SK-N-SH (cell line): Measurements from ENCODE around the gene SPTBN2. TPM values are rescaled to one million over a fixed set of nuclear protein-coding genes. Genes with fewer than 3 reads are reported as not detected.

Experiments
- CTCF ChIA-PET: fragments of 300-600, 350-600 bp; formaldehyde crosslinking; extraction: SDS; loops from one replicate; lab custom pipeline; 2021; lab: Yijun Ruan, JAX
- POLR2A ChIA-PET: fragments of 350-600 bp; sonication (Branson Sonifier 250); formaldehyde crosslinking; extraction: SDS; loops from one replicate; lab custom pipeline; 2020; ENCODE audit warnings: antibody characterized with exemption, inconsistent platforms; lab: Yijun Ruan, JAX
- DNase-seq: peaks from one replicate; pipeline ENCODE4 v3.0.0; 2012
- H2AFZ ChIP-seq: fragments of 200-600 bp; sonication (generic); 2 replicates; pipeline ENCODE4 v1.8.1; 2016; ENCODE audit warnings: antibody characterized with exemption, mild to moderate bottlenecking, low read depth
- H3F3A ChIP-seq: fragments of 200-600 bp; sonication (generic); replicated peaks from 2 replicates; pipeline ENCODE3; 2016; ENCODE audit warnings: antibody characterized with exemption, mild to moderate bottlenecking; ENCODE audit not compliant: insufficient read depth
- H3K27ac ChIP-seq, 2 experiments: fragments of 200-500 bp in 1 of 2; fragments of 200-600 bp in 1 of 2; sonication (Bioruptor generic) in 1 of 2; sonication (generic), shearing (Covaris generic) in 1 of 2; 2 replicates each; pipeline versions ENCODE4 v1.5.1 to v1.6.1; 2014 to 2016; ENCODE audit warnings: low read depth in 2 of 2, inconsistent platforms in 1 of 2, low read length in 1 of 2, mild to moderate bottlenecking in 1 of 2, mixed read lengths in 1 of 2
- H3K27me3 ChIP-seq: fragments of 200-600 bp; sonication (generic), shearing (Covaris generic); 2 replicates; pipeline ENCODE4 v1.6.1; 2016; ENCODE audit warnings: mixed run types; ENCODE audit not compliant: insufficient read depth
- H3K36me3 ChIP-seq, 2 experiments: fragments of 200-500 bp in 1 of 2; fragments of 200-600 bp in 1 of 2; sonication (Bioruptor generic) in 1 of 2; sonication (generic) in 1 of 2; replicated peaks in 1 of 2; 2 replicates each; pipeline versions ENCODE3 to v1.5.1; 2014 to 2016; ENCODE audit warnings: low read length in 1 of 2, mild to moderate bottlenecking in 1 of 2; ENCODE audit not compliant: insufficient read depth in 2 of 2, control insufficient read depth in 1 of 2
- H3K4me1 ChIP-seq, 2 experiments: fragments of 200-500 bp in 1 of 2; fragments of 200-600 bp in 1 of 2; sonication (Bioruptor generic) in 1 of 2; sonication (generic), shearing (Covaris generic) in 1 of 2; 2 replicates each; pipeline versions ENCODE4 v1.5.1 to v1.6.1; 2014 to 2016; ENCODE audit warnings: low read depth in 1 of 2, low read length in 1 of 2, mixed run types in 1 of 2; ENCODE audit not compliant: insufficient read depth in 2 of 2, control insufficient read depth in 1 of 2
- H3K4me2 ChIP-seq: fragments of 200-600 bp; sonication (generic), shearing (Covaris generic); 2 replicates; pipeline ENCODE4 v1.6.1; 2017; ENCODE audit warnings: mixed run types
- H3K4me3 ChIP-seq, 2 experiments: fragments of 200-500 bp in 1 of 2; fragments of 200-600 bp in 1 of 2; sonication (Bioruptor generic) in 1 of 2; sonication (generic), shearing (Covaris generic) in 1 of 2; 2 replicates each; pipeline versions ENCODE4 v1.5.1 to v1.8.1; 2014 to 2016; ENCODE audit warnings: low read depth in 2 of 2, inconsistent platforms in 1 of 2, low read length in 1 of 2, mild to moderate bottlenecking in 1 of 2, mixed read lengths in 1 of 2, moderate library complexity in 1 of 2
- H3K79me2 ChIP-seq: fragments of 200-600 bp; sonication (generic); 2 replicates; pipeline ENCODE4 v1.8.1; 2017; ENCODE audit warnings: mild to moderate bottlenecking; ENCODE audit not compliant: insufficient read depth
- H3K9ac ChIP-seq: fragments of 200-600 bp; sonication (generic); 2 replicates; pipeline ENCODE4 v1.6.1; 2017; ENCODE audit warnings: mixed run types
- H3K9me2 ChIP-seq: fragments of 200-600 bp; sonication (generic); 2 replicates; pipeline ENCODE4 v1.6.1; 2017; ENCODE audit warnings: mixed run types
- H3K9me3 ChIP-seq: fragments of 200-600 bp; sonication (generic); 2 replicates; pipeline ENCODE4 v1.6.1; 2017; ENCODE audit warnings: mixed run types, mild to moderate bottlenecking, moderate library complexity
- H4K20me1 ChIP-seq: fragments of 200-600 bp; sonication (generic); 2 replicates; pipeline ENCODE4 v1.6.1; 2017; ENCODE audit warnings: mild to moderate bottlenecking, mixed run types; ENCODE audit not compliant: insufficient read depth
- ELF1 ChIP-seq: IDR thresholded peaks from 2 replicates; pipeline ENCODE4 v1.4.0; 2012
- EP300 ChIP-seq, 2 experiments: IDR thresholded peaks; 2 replicates each; pipeline versions ENCODE4 v1.4.0 to v1.6.1; 2012; ENCODE audit warnings: borderline replicate concordance in 1 of 2, low read depth in 1 of 2, low read length in 1 of 2
- EZH2phosphoT487 ChIP-seq: fragments of 200-600 bp; sonication (generic); IDR thresholded peaks from 2 replicates; pipeline ENCODE4 v1.6.1; 2017; ENCODE audit warnings: low read depth, mixed run types, mild to moderate bottlenecking, antibody characterized with exemption, moderate library complexity, borderline replicate concordance
- FOXJ3 ChIP-seq: sonication (generic); formaldehyde crosslinking; IDR thresholded peaks from 2 replicates; pipeline ENCODE4 v1.5.1; 2020; ENCODE audit warnings: mild to moderate bottlenecking, missing genetic modification reagents
- FOXM1 ChIP-seq: IDR thresholded peaks from 2 replicates; pipeline ENCODE4 v1.4.0; 2012; ENCODE audit warnings: low read depth, mild to moderate bottlenecking
- JUND ChIP-seq: IDR thresholded peaks from 2 replicates; pipeline ENCODE4 v1.4.0; 2012
- MEF2A ChIP-seq: IDR thresholded peaks from 2 replicates; pipeline ENCODE4 v1.4.0; 2012; ENCODE audit warnings: low read depth, borderline replicate concordance
- MXI1 ChIP-seq: IDR thresholded peaks from 2 replicates; pipeline ENCODE4 v1.6.1; 2012; ENCODE audit warnings: mild to moderate bottlenecking, low read depth, low read length, improper control_type of control experiment
- NFIC ChIP-seq: IDR thresholded peaks from 2 replicates; pipeline ENCODE4 v1.4.0; 2012; ENCODE audit warnings: borderline replicate concordance
- NRF1 ChIP-seq: IDR thresholded peaks from 2 replicates; pipeline ENCODE4 v1.6.1; 2012; ENCODE audit warnings: low read depth, mild to moderate bottlenecking, low read length
- REST ChIP-seq: IDR thresholded peaks from 2 replicates; pipeline ENCODE4 v1.6.1; 2012; ENCODE audit warnings: mild to moderate bottlenecking, low read depth, low read length, moderate library complexity
- RFX5 ChIP-seq: IDR thresholded peaks from 2 replicates; pipeline ENCODE4 v1.6.1; 2012; ENCODE audit warnings: mild to moderate bottlenecking, improper control_type of control experiment, low read length
- RXRA ChIP-seq: IDR thresholded peaks from 2 replicates; pipeline ENCODE4 v1.4.0; 2012; ENCODE audit warnings: low read depth, mild to moderate bottlenecking, borderline replicate concordance
- SMC3 ChIP-seq: IDR thresholded peaks from 2 replicates; pipeline ENCODE4 v1.6.1; 2012; ENCODE audit warnings: low read depth, low read length, improper control_type of control experiment
- TCF12 ChIP-seq: IDR thresholded peaks from 2 replicates; pipeline ENCODE4 v1.4.0; 2012
- YY1 ChIP-seq: IDR thresholded peaks from 2 replicates; pipeline ENCODE4 v1.4.0; 2012; ENCODE audit warnings: low read depth, mild to moderate bottlenecking
- ZBTB33 ChIP-seq: IDR thresholded peaks from 2 replicates; pipeline ENCODE4 v1.4.0; 2012; ENCODE audit warnings: low read depth, borderline replicate concordance
- WGBS: methylation state at CpG from one replicate; pipeline ENCODE4 v1.1.6; 2017; ENCODE audit warnings: low lambda C conversion rate; 5-methylcytosine and 5-hydroxymethylcytosine counted together
- polyA plus RNA-seq, 3 experiments: library from polyadenylated mRNA; depleted of rRNA; stranded (reverse); fragments of >200 nt; gene quantifications; 2 replicates each; pipeline ENCODE4 v1.2.3, GENCODE V29; 2012
- TF ChIP-seq, protein P1 (sequence below): fragments of 200-600 bp; sonication (generic); IDR thresholded peaks from 2 replicates; pipeline ENCODE4 v1.6.1; 2017; ENCODE audit warnings: antibody characterized with exemption, mild to moderate bottlenecking, moderate library complexity
- TF ChIP-seq, protein P2 (sequence below): fragments of 150-350 bp; IDR thresholded peaks from 2 replicates; pipeline ENCODE4 v1.6.1; 2016; ENCODE audit warnings: mild to moderate bottlenecking, low read depth, low read length
- TF ChIP-seq, protein P3 (sequence below): IDR thresholded peaks from 2 replicates; pipeline ENCODE4; 2012

Gene SPTBN2
- polyA plus RNA-seq, 1 of the 3 experiments (the other 2 are of a cell fraction) = 19.7 TPM

- no peaks in the 10 kb centered on the region for H3K9me3 ChIP-seq
- H3K36me3 ChIP-seq = peaks cover 0 to 12% of the 10 kb centered on the region in 2 experiments
- no peaks in the 10 kb centered on the region for H4K20me1 ChIP-seq
- no peaks in the 10 kb centered on the region for H3K9me2 ChIP-seq
- no peak for DNase-seq
- no peak overlapping the region for H3K4me3 ChIP-seq
- no peaks in the 10 kb centered on the region for H3K27me3 ChIP-seq
- no peaks in the 10 kb centered on the region for H3F3A ChIP-seq
- H3K27ac ChIP-seq = no peak overlapping the region
- H3K4me1 ChIP-seq = peaks cover 6 to 10% of the 10 kb centered on the region in 2 experiments; a peak in 3 of 4 replicates
- no peak overlapping the region for H2AFZ ChIP-seq
- TF ChIP-seq ELF1 (no peak), YY1 (no peak), RXRA (no peak), JUND (no peak), RFX5 (no peak), EP300 (IDR thresholded peaks at IDR 0.05; ENCODE audit: borderline replicate concordance in 1 of 2, low read depth in 1 of 2, low read length in 1 of 2) (no peak), NRF1 (no peak), REST (no peak), FOXJ3 (CRISPR knock-in tag) (no peak), ZBTB33 (no peak), SMC3 (no peak), NFIC (no peak), MXI1 (no peak), EZH2phosphoT487 (no peak), TCF12 (no peak), FOXM1 (no peak), MEF2A (no peak)
- TF ChIP-seq, protein P1, sequence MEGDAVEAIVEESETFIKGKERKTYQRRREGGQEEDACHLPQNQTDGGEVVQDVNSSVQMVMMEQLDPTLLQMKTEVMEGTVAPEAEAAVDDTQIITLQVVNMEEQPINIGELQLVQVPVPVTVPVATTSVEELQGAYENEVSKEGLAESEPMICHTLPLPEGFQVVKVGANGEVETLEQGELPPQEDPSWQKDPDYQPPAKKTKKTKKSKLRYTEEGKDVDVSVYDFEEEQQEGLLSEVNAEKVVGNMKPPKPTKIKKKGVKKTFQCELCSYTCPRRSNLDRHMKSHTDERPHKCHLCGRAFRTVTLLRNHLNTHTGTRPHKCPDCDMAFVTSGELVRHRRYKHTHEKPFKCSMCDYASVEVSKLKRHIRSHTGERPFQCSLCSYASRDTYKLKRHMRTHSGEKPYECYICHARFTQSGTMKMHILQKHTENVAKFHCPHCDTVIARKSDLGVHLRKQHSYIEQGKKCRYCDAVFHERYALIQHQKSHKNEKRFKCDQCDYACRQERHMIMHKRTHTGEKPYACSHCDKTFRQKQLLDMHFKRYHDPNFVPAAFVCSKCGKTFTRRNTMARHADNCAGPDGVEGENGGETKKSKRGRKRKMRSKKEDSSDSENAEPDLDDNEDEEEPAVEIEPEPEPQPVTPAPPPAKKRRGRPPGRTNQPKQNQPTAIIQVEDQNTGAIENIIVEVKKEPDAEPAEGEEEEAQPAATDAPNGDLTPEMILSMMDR = no peak
- TF ChIP-seq, protein P2, sequence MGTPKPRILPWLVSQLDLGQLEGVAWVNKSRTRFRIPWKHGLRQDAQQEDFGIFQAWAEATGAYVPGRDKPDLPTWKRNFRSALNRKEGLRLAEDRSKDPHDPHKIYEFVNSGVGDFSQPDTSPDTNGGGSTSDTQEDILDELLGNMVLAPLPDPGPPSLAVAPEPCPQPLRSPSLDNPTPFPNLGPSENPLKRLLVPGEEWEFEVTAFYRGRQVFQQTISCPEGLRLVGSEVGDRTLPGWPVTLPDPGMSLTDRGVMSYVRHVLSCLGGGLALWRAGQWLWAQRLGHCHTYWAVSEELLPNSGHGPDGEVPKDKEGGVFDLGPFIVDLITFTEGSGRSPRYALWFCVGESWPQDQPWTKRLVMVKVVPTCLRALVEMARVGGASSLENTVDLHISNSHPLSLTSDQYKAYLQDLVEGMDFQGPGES = no peak
- TF ChIP-seq, protein P3, sequence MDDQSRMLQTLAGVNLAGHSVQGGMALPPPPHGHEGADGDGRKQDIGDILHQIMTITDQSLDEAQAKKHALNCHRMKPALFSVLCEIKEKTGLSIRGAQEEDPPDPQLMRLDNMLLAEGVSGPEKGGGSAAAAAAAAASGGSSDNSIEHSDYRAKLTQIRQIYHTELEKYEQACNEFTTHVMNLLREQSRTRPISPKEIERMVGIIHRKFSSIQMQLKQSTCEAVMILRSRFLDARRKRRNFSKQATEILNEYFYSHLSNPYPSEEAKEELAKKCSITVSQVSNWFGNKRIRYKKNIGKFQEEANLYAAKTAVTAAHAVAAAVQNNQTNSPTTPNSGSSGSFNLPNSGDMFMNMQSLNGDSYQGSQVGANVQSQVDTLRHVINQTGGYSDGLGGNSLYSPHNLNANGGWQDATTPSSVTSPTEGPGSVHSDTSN = no peak
- TF ChIP-seq, all 33 proteins: peak for 0
- no peak overlapping the region for H3K9ac ChIP-seq
- no peaks in the 10 kb centered on the region for H3K79me2 ChIP-seq
- 94% methylated on average over 8 of the region's 8 CpGs for WGBS
- CTCF ChIA-PET = no interaction called here
- POLR2A ChIA-PET = interaction anchor here (0.9 kb wide), 1 partner anchor 239 kb away, joined by 3 read pairs; the partner anchor contains the start of gene PC
- no peak overlapping the region for H3K4me2 ChIP-seq
These were observed 9.7 kb downstream of the SPTBN2 start for GRCh38 chr11:66719111-66719872.
